H9 (cell line): ENCODE data around the gene SLC25A29. TPM values are rescaled to one million over a fixed set of nuclear protein-coding genes. Genes with fewer than 3 reads are reported as not detected.

ENCODE experiments used
- DNase-seq: peaks from one replicate; pipeline ENCODE4 v3.0.0-alpha.2; 2017
- H2AFZ ChIP-seq: one replicate; pipeline ENCODE4 v1.6.1; 2013; ENCODE audit warnings: mild to moderate bottlenecking, low read length, control low read depth, moderate library complexity
- H2AK5ac ChIP-seq: 2 replicates; pipeline ENCODE4 v1.6.1; 2013; ENCODE audit warnings: low read length, control low read depth, mixed read lengths; ENCODE audit not compliant: insufficient read length
- H2BK120ac ChIP-seq: one replicate; pipeline ENCODE4 v1.6.1; 2013; ENCODE audit warnings: low read depth, mild to moderate bottlenecking, low read length, control low read depth, inconsistent platforms; ENCODE audit not compliant: poor library complexity, severe bottlenecking
- H2BK12ac ChIP-seq: 2 replicates; pipeline ENCODE4 v1.6.1; 2013; ENCODE audit warnings: low read length, control low read depth, mixed read lengths, low read depth; ENCODE audit not compliant: insufficient read length
- H2BK15ac ChIP-seq: 2 replicates; pipeline ENCODE4 v1.6.1; 2013; ENCODE audit warnings: low read depth, low read length, control low read depth
- H2BK20ac ChIP-seq: one replicate; pipeline ENCODE4 v1.6.1; 2013; ENCODE audit warnings: low read depth, mild to moderate bottlenecking, low read length, control low read depth, inconsistent platforms; ENCODE audit not compliant: poor library complexity, severe bottlenecking
- H2BK5ac ChIP-seq: 2 replicates; pipeline ENCODE4 v1.6.1; 2013; ENCODE audit warnings: low read length, control low read depth, mixed read lengths; ENCODE audit not compliant: insufficient read length
- H3K14ac ChIP-seq: 2 replicates; pipeline ENCODE4 v1.6.1; 2013; ENCODE audit warnings: low read length, control low read depth; ENCODE audit not compliant: insufficient read depth
- H3K18ac ChIP-seq: 2 replicates; pipeline ENCODE4 v1.6.1; 2013; ENCODE audit warnings: low read depth, mild to moderate bottlenecking, mixed read lengths, low read length, control low read depth; ENCODE audit not compliant: insufficient read length
- H3K23ac ChIP-seq: 2 replicates; pipeline ENCODE4 v1.6.1; 2013; ENCODE audit warnings: low read length, control low read depth, mixed read lengths, low read depth; ENCODE audit not compliant: insufficient read length
- H3K23me2 ChIP-seq: 2 replicates; pipeline ENCODE4 v1.6.1; 2013; ENCODE audit warnings: low read depth, mild to moderate bottlenecking, mixed read lengths, low read length, control low read depth; ENCODE audit not compliant: insufficient read length, poor library complexity, severe bottlenecking
- H3K27ac ChIP-seq: 2 replicates; pipeline ENCODE4 v1.5.1; 2013; ENCODE audit warnings: low read length, control low read depth, mixed read lengths, low read depth; ENCODE audit not compliant: insufficient read length
- H3K27me3 ChIP-seq: 2 replicates; pipeline ENCODE4 v1.6.1; 2013; ENCODE audit warnings: low read length, control low read depth, inconsistent platforms; ENCODE audit not compliant: insufficient read depth
- H3K4ac ChIP-seq: 2 replicates; pipeline ENCODE4 v1.6.1; 2013; ENCODE audit warnings: low read depth, mild to moderate bottlenecking, control low read depth, inconsistent platforms, low read length, moderate library complexity
- H3K4me1 ChIP-seq: 2 replicates; pipeline ENCODE4 v1.6.1; 2013; ENCODE audit warnings: low read length, control low read depth, inconsistent platforms; ENCODE audit not compliant: insufficient read depth
- H3K4me2 ChIP-seq: 2 replicates; pipeline ENCODE4 v1.6.1; 2013; ENCODE audit warnings: low read length, control low read depth, mixed read lengths; ENCODE audit not compliant: insufficient read length, insufficient read depth
- H3K56ac ChIP-seq: 2 replicates; pipeline ENCODE4 v1.6.1; 2013; ENCODE audit warnings: low read depth, mild to moderate bottlenecking, mixed read lengths, low read length, control low read depth; ENCODE audit not compliant: insufficient read length
- H3K79me1 ChIP-seq: 2 replicates; pipeline ENCODE4 v1.6.1; 2013; ENCODE audit warnings: low read depth, mild to moderate bottlenecking, moderate library complexity, low read length, control low read depth, inconsistent platforms; ENCODE audit not compliant: insufficient read depth, poor library complexity, severe bottlenecking
- H3K79me2 ChIP-seq: 2 replicates; pipeline ENCODE4 v1.6.1; 2013; ENCODE audit warnings: low read length, control low read depth, inconsistent platforms; ENCODE audit not compliant: insufficient read depth
- H3K9ac ChIP-seq: 2 replicates; pipeline ENCODE4 v1.6.1; 2013; ENCODE audit warnings: low read length, control low read depth, mixed read lengths; ENCODE audit not compliant: insufficient read length; ENCODE audit errors: extremely low read depth
- H3K9me3 ChIP-seq: one replicate; pipeline ENCODE4 v1.6.1; 2013; ENCODE audit warnings: low read depth, low read length, inconsistent platforms; ENCODE audit not compliant: control insufficient read depth
- H3T11ph ChIP-seq: one replicate; pipeline ENCODE4 v1.6.1; 2013; ENCODE audit warnings: mild to moderate bottlenecking, low read length, control low read depth, inconsistent platforms
- H4K20me1 ChIP-seq: one replicate; pipeline ENCODE4 v1.6.1; 2013; ENCODE audit not compliant: control insufficient read depth, insufficient read length, insufficient read depth
- H4K5ac ChIP-seq: 2 replicates; pipeline ENCODE4 v1.6.1; 2013; ENCODE audit warnings: low read depth, mild to moderate bottlenecking, mixed read lengths, low read length, control low read depth; ENCODE audit not compliant: insufficient read length
- H4K8ac ChIP-seq: replicated peaks from 2 replicates; pipeline ENCODE4 v1.6.1; 2013; ENCODE audit warnings: low read length, control low read depth, mixed read lengths, low read depth; ENCODE audit not compliant: insufficient read length
- H4K91ac ChIP-seq: 2 replicates; pipeline ENCODE4 v1.6.1; 2013; ENCODE audit warnings: low read depth, mild to moderate bottlenecking, moderate library complexity, mixed read lengths, low read length, control low read depth; ENCODE audit not compliant: insufficient read length
- H3K27ac Mint-ChIP-seq, 3 experiments: 2 replicates in 2 of 3; 3 replicates in 1 of 3; pipeline ENCODE4 v1.8.0; 2020 to 2021; ENCODE audit warnings: mixed read lengths in 3 of 3, mild to moderate bottlenecking in 1 of 3, moderate library complexity in 1 of 3
- H3K27me3 Mint-ChIP-seq: 2 replicates; pipeline ENCODE4 v1.8.0; 2021; ENCODE audit warnings: low read depth, mild to moderate bottlenecking, moderate library complexity, mixed read lengths
- H3K36me3 Mint-ChIP-seq, 3 experiments: 2 replicates in 2 of 3; 3 replicates in 1 of 3; pipeline ENCODE4 v1.8.0; 2020 to 2021; ENCODE audit warnings: low read depth in 3 of 3, mixed read lengths in 3 of 3; ENCODE audit not compliant: insufficient read depth in 1 of 3
- H3K4me1 Mint-ChIP-seq, 2 experiments: 2 replicates each; pipeline ENCODE4 v1.8.0; 2020; ENCODE audit warnings: mixed read lengths in 2 of 2
- H3K4me3 Mint-ChIP-seq, 2 experiments: 2 replicates in 1 of 2; 3 replicates in 1 of 2; pipeline ENCODE4 v1.8.0; 2020 to 2021; ENCODE audit warnings: mild to moderate bottlenecking in 2 of 2, mixed read lengths in 2 of 2, moderate library complexity in 1 of 2
- H3K9me3 Mint-ChIP-seq, 2 experiments: 2 replicates in 1 of 2; 3 replicates in 1 of 2; pipeline ENCODE4 v1.8.0; 2020; ENCODE audit warnings: mild to moderate bottlenecking in 2 of 2, mixed read lengths in 2 of 2, moderate library complexity in 1 of 2
- CTCF ChIP-seq: fragments of 200-600 bp; sonication (generic); conservative IDR thresholded peaks from 3 replicates; pipeline ENCODE4 v1.8.0; 2021; ENCODE audit warnings: antibody characterized with exemption, mild to moderate bottlenecking
- WGBS: extraction: QIAGEN DNeasy Blood & Tissue Kit; methylation state at CpG from one replicate; pipeline ENCODE4 v1.1.7; 2013; ENCODE audit warnings: missing lambda C conversion rate, low lambda C conversion rate, mixed read lengths; ENCODE audit not compliant: insufficient read length; ENCODE audit errors: extremely low coverage; 5-methylcytosine and 5-hydroxymethylcytosine counted together
- total RNA-seq: library from RNA; stranded (reverse); gene quantifications from 2 replicates; pipeline ENCODE4 v1.2.1, GENCODE V29; 2021

SLC25A29 gene
- total RNA-seq, 1 experiment from 2014 or later = 175 TPM

- Histone ChIP-seq H3K4me1 (no peaks in the 10 kb centered on the region), H4K8ac (no peak overlapping the region), H3K79me1 (peaks cover 24% of the 10 kb centered on the region), H3K23ac (no peak overlapping the region), H2AFZ (no peak overlapping the region), H3K14ac (no peak overlapping the region), H2BK20ac (no peak overlapping the region), H3K56ac (no peak overlapping the region), H3K9ac (no peak overlapping the region), H2BK15ac (no peak overlapping the region), H3K18ac (no peak overlapping the region), H4K5ac (no peak overlapping the region), H3K9me3 (no peaks in the 10 kb centered on the region), H3K23me2 (no peaks in the 10 kb centered on the region), H3K4me2 (no peak overlapping the region), H3K27me3 (no peaks in the 10 kb centered on the region), H4K91ac (no peak overlapping the region), H3K79me2 (peaks cover 56% of the 10 kb centered on the region; the same call in 1 of the 2 replicates), H3K27ac (no peak overlapping the region), H2BK120ac (no peak overlapping the region), H4K20me1 (no peaks in the 10 kb centered on the region), H3T11ph (no peak overlapping the region), H2BK5ac (no peak overlapping the region), H3K4ac (no peak overlapping the region), H2BK12ac (no peak overlapping the region), H2AK5ac (no peak overlapping the region)
- Mint-ChIP-seq H3K9me3 (no peaks in the 10 kb centered on the region; a peak in 1 of 5 replicates), H3K4me1 (peaks cover 15 to 20% of the 10 kb centered on the region in 2 experiments), H3K27ac (peak overlapping the region; percentile 9 to 71 (median 70); a peak in 5 of 7 replicates), H3K36me3 (peaks cover 31 to 50% (median 39%) of the 10 kb centered on the region in 3 experiments; a peak in 6 of 7 replicates), H3K4me3 (no peak overlapping the region), H3K27me3 (no peaks in the 10 kb centered on the region)
- DNase-seq = no peak
- TF ChIP-seq CTCF = no peak
- no CpG with 5 or more reads among the region's 3 CpGs for WGBS
These were observed 44.6 kb downstream of the SLC25A29 start for GRCh38 chr14:100261621-100262020.
